SK-N-SH treated with all-trans-retinoic acid at 6 μM for 48 hours (cell line): ENCODE measurements around the gene USP35.
A peak's percentile ranks its signal among the peaks of the same experiment; 100 is the strongest.

Experiments used
- ATAC-seq: fragments of 200-7000 bp; cut with Tn5 transposase; 3 replicates; pipeline ENCODE4 v1.9.1; 2020; ENCODE audit warnings: mild to moderate bottlenecking, moderate library complexity
- ARNTL ChIP-seq: fragments of 450-650 bp; formaldehyde crosslinking; IDR thresholded peaks from 2 replicates; pipeline ENCODE4 v1.5.0; 2020; ENCODE audit warnings: low read depth, mild to moderate bottlenecking, moderate library complexity, borderline replicate concordance
- CREB5 ChIP-seq: fragments of 250-450 bp; sonication (Bioruptor Pico); IDR thresholded peaks from 2 replicates; pipeline ENCODE4 v1.5.1; 2020; ENCODE audit warnings: low read depth, mild to moderate bottlenecking, moderate library complexity
- CSDC2 ChIP-seq: fragments of 250-450 bp; sonication (Bioruptor Pico); IDR thresholded peaks from 2 replicates; pipeline ENCODE4 v1.5.0; 2020; ENCODE audit warnings: mild to moderate bottlenecking, moderate library complexity
- ESRRG ChIP-seq: fragments of 250-450 bp; sonication (Bioruptor Pico); IDR thresholded peaks from 2 replicates; pipeline ENCODE4 v1.6.1; 2021; ENCODE audit warnings: mild to moderate bottlenecking
- GLIS3 ChIP-seq: fragments of 250-450 bp; sonication (Bioruptor Pico); IDR thresholded peaks from 2 replicates; pipeline ENCODE4 v1.5.0; 2020; ENCODE audit warnings: mild to moderate bottlenecking, moderate library complexity
- ISL1 ChIP-seq: fragments of 250-450 bp; sonication (Bioruptor Pico); IDR thresholded peaks from 2 replicates; pipeline ENCODE4 v2.1.2; 2022; ENCODE audit warnings: mild to moderate bottlenecking, moderate library complexity
- OSR1 ChIP-seq: fragments of 250-450 bp; sonication (Bioruptor Pico); IDR thresholded peaks from 2 replicates; pipeline ENCODE4 v1.8.0; 2022; ENCODE audit warnings: moderate library complexity, mild to moderate bottlenecking, inconsistent platforms
- POU6F1 ChIP-seq: fragments of 250-450 bp; sonication (Bioruptor Pico); IDR thresholded peaks from 2 replicates; pipeline ENCODE4 v1.8.0; 2021; ENCODE audit warnings: low read depth, mild to moderate bottlenecking, moderate library complexity, borderline replicate concordance
- PPARA ChIP-seq: fragments of 250-450 bp; sonication (Bioruptor Pico); IDR thresholded peaks from 2 replicates; pipeline ENCODE4 v1.5.0; 2020; ENCODE audit warnings: mild to moderate bottlenecking, borderline replicate concordance
- RARB ChIP-seq: fragments of 250-450 bp; sonication (Bioruptor Pico); IDR thresholded peaks from 2 replicates; pipeline ENCODE4 v1.8.0; 2021; ENCODE audit warnings: mild to moderate bottlenecking, moderate library complexity
- SNAI2 ChIP-seq: fragments of 250-450 bp; sonication (Bioruptor Pico); IDR thresholded peaks from 2 replicates; pipeline ENCODE4 v1.5.0; 2020; ENCODE audit warnings: mild to moderate bottlenecking, moderate library complexity
- TCF4 ChIP-seq: fragments of 250-450 bp; sonication (Bioruptor Pico); IDR thresholded peaks from 2 replicates; pipeline ENCODE4 v1.8.0; 2021; ENCODE audit warnings: mild to moderate bottlenecking, moderate library complexity, borderline replicate concordance
- ZC3H10 ChIP-seq: fragments of 250-450 bp; sonication (Bioruptor Pico); IDR thresholded peaks from 2 replicates; pipeline ENCODE4 v1.5.1; 2021; ENCODE audit warnings: mild to moderate bottlenecking, moderate library complexity
- ZFP3 ChIP-seq: fragments of 250-450 bp; sonication (Bioruptor Pico); IDR thresholded peaks from 2 replicates; pipeline ENCODE4 v1.5.0; 2020; ENCODE audit warnings: mild to moderate bottlenecking, moderate library complexity
- ZFP30 ChIP-seq: fragments of 450-650 bp; formaldehyde crosslinking; IDR thresholded peaks from 2 replicates; pipeline ENCODE4 v1.5.0; 2022; ENCODE audit warnings: mild to moderate bottlenecking, moderate library complexity
- ZNF565 ChIP-seq: fragments of 450-650 bp; formaldehyde crosslinking; conservative IDR thresholded peaks from 2 replicates; pipeline ENCODE4 v1.5.0; 2020; ENCODE audit warnings: low read depth, mild to moderate bottlenecking, moderate library complexity
- ZNF70 ChIP-seq: fragments of 450-650 bp; formaldehyde crosslinking; IDR thresholded peaks from 2 replicates; pipeline ENCODE4 v1.5.0; 2020; ENCODE audit warnings: mild to moderate bottlenecking, moderate library complexity
- ZNF8 ChIP-seq: fragments of 450-650 bp; formaldehyde crosslinking; IDR thresholded peaks from 2 replicates; pipeline ENCODE4 v1.5.0; 2020; ENCODE audit warnings: mild to moderate bottlenecking, moderate library complexity
- TF ChIP-seq, protein P1 (sequence below): fragments of 250-450 bp; sonication (Bioruptor Pico); IDR thresholded peaks from 2 replicates; pipeline ENCODE4 v1.5.1; 2021; ENCODE audit warnings: mild to moderate bottlenecking, moderate library complexity
- TF ChIP-seq, protein P2 (sequence below): fragments of 250-450 bp; sonication (Bioruptor Pico); IDR thresholded peaks from 2 replicates; pipeline ENCODE4 v1.8.0; 2020; ENCODE audit warnings: mild to moderate bottlenecking, moderate library complexity, borderline replicate concordance

Gene USP35

GRCh38 chr11:78163828-78164227, 24.9 kb upstream of the USP35 start (continued):
- TF ChIP-seq RARB (no peak), ESRRG (no peak), POU6F1 (CRISPR knock-in tag) (no peak), CSDC2 (CRISPR knock-in tag) (no peak), ZNF70 (no peak), ISL1 (CRISPR knock-in tag) (no peak), ZFP30 (no peak)

- TF ChIP-seq ZFP30 (no peak), SNAI2 (CRISPR knock-in tag) (no peak), ZC3H10 (CRISPR knock-in tag) (no peak), ZNF70 (no peak), RARB (no peak), ARNTL (CRISPR knock-in tag) (no peak), ZFP3 (CRISPR knock-in tag) (no peak), OSR1 (CRISPR knock-in tag) (no peak), TCF4 (no peak)
- TF ChIP-seq, protein P1, sequence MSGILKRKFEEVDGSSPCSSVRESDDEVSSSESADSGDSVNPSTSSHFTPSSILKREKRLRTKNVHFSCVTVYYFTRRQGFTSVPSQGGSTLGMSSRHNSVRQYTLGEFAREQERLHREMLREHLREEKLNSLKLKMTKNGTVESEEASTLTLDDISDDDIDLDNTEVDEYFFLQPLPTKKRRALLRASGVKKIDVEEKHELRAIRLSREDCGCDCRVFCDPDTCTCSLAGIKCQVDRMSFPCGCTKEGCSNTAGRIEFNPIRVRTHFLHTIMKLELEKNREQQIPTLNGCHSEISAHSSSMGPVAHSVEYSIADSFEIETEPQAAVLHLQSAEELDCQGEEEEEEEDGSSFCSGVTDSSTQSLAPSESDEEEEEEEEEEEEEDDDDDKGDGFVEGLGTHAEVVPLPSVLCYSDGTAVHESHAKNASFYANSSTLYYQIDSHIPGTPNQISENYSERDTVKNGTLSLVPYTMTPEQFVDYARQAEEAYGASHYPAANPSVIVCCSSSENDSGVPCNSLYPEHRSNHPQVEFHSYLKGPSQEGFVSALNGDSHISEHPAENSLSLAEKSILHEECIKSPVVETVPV (CRISPR knock-in tag): no peak
- TF ChIP-seq, all 23 proteins: peak for 0
- ATAC-seq: no peak
These were observed 24.2 kb upstream of the USP35 start for GRCh38 chr11:78164471-78164870.

GRCh38 chr11:78166855-78167469, 21.8 kb upstream of the USP35 start:
- TF ChIP-seq ZNF8 (CRISPR knock-in tag): no peak
- TF ChIP-seq PPARA (CRISPR knock-in tag): no peak
- peak; percentile 25; the same call in 1 of the 2 replicates for TF ChIP-seq ISL1 (CRISPR knock-in tag)
- TF ChIP-seq ESRRG: no peak
- TF ChIP-seq GLIS3 (CRISPR knock-in tag): 0 out of 2 replicates have a peak, but pooled peaks have one; percentile 30
- TF ChIP-seq CSDC2 (CRISPR knock-in tag): peak; percentile 22; the same call in 1 of the 2 replicates
- peak; percentile 82 for TF ChIP-seq SNAI2 (CRISPR knock-in tag)
- 0 out of 3 replicates have a peak, but pooled peaks have one; percentile 12 for ATAC-seq

GRCh38 chr11:78168539-78169477, 19.9 kb upstream of the USP35 start:
- TF ChIP-seq, protein P1 (CRISPR knock-in tag): no peak
- peak; percentile 47 for TF ChIP-seq ISL1 (CRISPR knock-in tag)
- no peak for TF ChIP-seq ZNF70
- no peak for TF ChIP-seq TCF4
- no peak for TF ChIP-seq GLIS3 (CRISPR knock-in tag)
- no peak for TF ChIP-seq SNAI2 (CRISPR knock-in tag)
- 0 out of 2 replicates have a peak, but pooled peaks have one; percentile 25 for TF ChIP-seq CREB5 (CRISPR knock-in tag)
- no peak for TF ChIP-seq ZFP30
- no peak; the same call in 1 of the 2 replicates for TF ChIP-seq CSDC2 (CRISPR knock-in tag)
- no peak for TF ChIP-seq RARB
- TF ChIP-seq OSR1 (CRISPR knock-in tag): no peak
- ATAC-seq: peak; percentile 42

DNA sequence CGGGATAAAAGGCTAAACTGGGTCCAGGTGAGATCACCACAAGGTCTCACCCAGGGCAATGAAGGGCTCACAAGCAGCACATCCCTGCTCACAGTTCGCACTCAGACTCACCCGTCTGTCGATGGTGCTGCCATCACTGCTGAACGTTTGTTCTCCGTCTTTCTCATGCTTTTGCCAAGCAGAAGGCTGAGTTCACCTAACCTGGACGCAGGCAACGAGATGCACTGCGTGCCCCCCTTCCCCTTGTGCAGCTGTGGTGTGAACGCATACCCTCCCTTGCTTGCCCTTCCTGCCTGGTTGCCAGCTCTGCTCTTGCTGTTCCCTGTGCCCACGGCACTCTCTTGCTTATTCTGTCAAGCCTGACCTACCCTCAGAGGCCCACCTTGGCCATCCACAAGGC, 18.3 kb upstream of the USP35 start:
- TF ChIP-seq ZFP30 (no peak), PPARA (CRISPR knock-in tag) (no peak), CSDC2 (CRISPR knock-in tag) (no peak), POU6F1 (CRISPR knock-in tag) (no peak), ISL1 (CRISPR knock-in tag) (no peak), SNAI2 (CRISPR knock-in tag) (no peak), OSR1 (CRISPR knock-in tag) (no peak), ZNF565 (CRISPR knock-in tag) (no peak), RARB (no peak), ZNF8 (CRISPR knock-in tag) (no peak), ZNF70 (no peak), ZFP3 (CRISPR knock-in tag) (no peak), GLIS3 (CRISPR knock-in tag) (no peak)
- TF ChIP-seq, protein P2, sequence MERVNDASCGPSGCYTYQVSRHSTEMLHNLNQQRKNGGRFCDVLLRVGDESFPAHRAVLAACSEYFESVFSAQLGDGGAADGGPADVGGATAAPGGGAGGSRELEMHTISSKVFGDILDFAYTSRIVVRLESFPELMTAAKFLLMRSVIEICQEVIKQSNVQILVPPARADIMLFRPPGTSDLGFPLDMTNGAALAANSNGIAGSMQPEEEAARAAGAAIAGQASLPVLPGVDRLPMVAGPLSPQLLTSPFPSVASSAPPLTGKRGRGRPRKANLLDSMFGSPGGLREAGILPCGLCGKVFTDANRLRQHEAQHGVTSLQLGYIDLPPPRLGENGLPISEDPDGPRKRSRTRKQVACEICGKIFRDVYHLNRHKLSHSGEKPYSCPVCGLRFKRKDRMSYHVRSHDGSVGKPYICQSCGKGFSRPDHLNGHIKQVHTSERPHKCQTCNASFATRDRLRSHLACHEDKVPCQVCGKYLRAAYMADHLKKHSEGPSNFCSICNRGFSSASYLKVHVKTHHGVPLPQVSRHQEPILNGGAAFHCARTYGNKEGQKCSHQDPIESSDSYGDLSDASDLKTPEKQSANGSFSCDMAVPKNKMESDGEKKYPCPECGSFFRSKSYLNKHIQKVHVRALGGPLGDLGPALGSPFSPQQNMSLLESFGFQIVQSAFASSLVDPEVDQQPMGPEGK: no peak
- ATAC-seq: no peak
